Omental fat pad (tissue), 4 donors: ENCODE results near the gene MYMX. TPM values are rescaled to one million over a fixed set of nuclear protein-coding genes. Genes with fewer than 3 reads are reported as not detected.
"Not testable (repeated sequence)": the region's sequence is repeated elsewhere in the genome, so short reads cannot be mapped to it uniquely, and the experiment has no call there.

Source experiments
- ATAC-seq: fragments of 150-250 bp; one replicate; pipeline ENCODE4 v1.9.1; 2016; ENCODE audit warnings: mild to moderate bottlenecking, moderate library complexity; ENCODE audit not compliant: low FRiP score
- DNase-seq: peaks from one replicate; pipeline ENCODE4 v3.0.0-alpha.2; 2019; ENCODE audit warnings: low spot score
- total RNA-seq, 4 donors: library from RNA; depleted of rRNA; stranded (reverse); fragments of >200 nt; gene quantifications; one replicate each; pipeline ENCODE4 v1.1.0, GENCODE V29; 2016
- TF ChIP-seq, protein P1 (sequence below), 3 donors: fragments of 450-650 bp; IDR thresholded peaks; one replicate each; pipeline ENCODE4 v1.5.1; 2016 to 2017; ENCODE audit warnings: antibody characterized with exemption in 3 of 3, mild to moderate bottlenecking in 3 of 3, moderate library complexity in 2 of 3

Gene MYMX
- total RNA-seq, 4 donors from 2014 or later: 1.9 to 15.8 (median 2.4) TPM; not detected in 1

DNA sequence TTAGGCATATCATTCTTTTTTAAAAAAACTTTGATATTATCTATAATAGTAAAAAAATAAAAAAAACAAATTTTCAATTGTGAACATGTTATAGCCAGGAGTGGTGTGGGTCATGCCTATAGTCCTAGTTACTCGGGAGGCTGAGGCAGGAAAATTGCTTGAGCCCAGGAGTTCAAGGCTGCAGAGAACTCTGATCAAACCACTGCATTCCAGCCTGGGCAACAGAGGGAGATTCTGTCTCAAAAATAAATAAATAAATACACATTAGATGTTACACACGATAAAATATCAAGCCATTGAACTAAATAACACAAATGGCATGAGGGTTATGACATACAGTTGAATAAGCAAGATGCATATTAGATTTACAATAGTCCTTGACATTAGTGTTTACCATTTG, 27.9 kb upstream of the MYMX start:
- ATAC-seq (no peak), DNase-seq (no peak)
- TF ChIP-seq, protein P1, sequence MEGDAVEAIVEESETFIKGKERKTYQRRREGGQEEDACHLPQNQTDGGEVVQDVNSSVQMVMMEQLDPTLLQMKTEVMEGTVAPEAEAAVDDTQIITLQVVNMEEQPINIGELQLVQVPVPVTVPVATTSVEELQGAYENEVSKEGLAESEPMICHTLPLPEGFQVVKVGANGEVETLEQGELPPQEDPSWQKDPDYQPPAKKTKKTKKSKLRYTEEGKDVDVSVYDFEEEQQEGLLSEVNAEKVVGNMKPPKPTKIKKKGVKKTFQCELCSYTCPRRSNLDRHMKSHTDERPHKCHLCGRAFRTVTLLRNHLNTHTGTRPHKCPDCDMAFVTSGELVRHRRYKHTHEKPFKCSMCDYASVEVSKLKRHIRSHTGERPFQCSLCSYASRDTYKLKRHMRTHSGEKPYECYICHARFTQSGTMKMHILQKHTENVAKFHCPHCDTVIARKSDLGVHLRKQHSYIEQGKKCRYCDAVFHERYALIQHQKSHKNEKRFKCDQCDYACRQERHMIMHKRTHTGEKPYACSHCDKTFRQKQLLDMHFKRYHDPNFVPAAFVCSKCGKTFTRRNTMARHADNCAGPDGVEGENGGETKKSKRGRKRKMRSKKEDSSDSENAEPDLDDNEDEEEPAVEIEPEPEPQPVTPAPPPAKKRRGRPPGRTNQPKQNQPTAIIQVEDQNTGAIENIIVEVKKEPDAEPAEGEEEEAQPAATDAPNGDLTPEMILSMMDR (IDR thresholded peaks at IDR 0.05): no peak

- DNase-seq (no peak), ATAC-seq (no peak)
- TF ChIP-seq, protein P1 (IDR thresholded peaks at IDR 0.05): no peak
Observed at GRCh38 chr6:44189257-44189656, 27.5 kb upstream of the MYMX start.

DNA sequence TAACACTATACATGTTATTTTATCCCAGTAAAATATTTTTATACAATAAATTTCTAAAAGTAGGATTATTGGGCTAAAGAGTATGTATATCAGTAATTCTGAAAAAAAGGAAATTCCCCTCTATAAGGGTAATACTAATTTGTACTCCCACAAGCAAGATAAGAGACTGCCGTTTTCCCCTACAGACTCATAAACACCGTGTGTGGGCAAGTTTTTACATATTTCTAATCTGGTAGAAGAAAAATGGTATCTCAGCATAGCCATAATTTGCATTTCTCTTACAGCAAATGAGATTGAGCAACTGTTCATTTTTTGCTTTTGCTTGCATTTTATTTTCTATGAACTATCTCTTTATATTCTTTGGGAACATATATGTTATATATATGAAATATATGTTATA, 26.0 kb upstream of the MYMX start:
- no peak for DNase-seq
- ATAC-seq: no peak
- TF ChIP-seq, protein P1 (IDR thresholded peaks at IDR 0.05): no peak

- DNase-seq (no peak), ATAC-seq (no peak)
- TF ChIP-seq, protein P1 (IDR thresholded peaks at IDR 0.05): no peak
Observed at GRCh38 chr6:44192428-44193041, 24.2 kb upstream of the MYMX start.

DNA sequence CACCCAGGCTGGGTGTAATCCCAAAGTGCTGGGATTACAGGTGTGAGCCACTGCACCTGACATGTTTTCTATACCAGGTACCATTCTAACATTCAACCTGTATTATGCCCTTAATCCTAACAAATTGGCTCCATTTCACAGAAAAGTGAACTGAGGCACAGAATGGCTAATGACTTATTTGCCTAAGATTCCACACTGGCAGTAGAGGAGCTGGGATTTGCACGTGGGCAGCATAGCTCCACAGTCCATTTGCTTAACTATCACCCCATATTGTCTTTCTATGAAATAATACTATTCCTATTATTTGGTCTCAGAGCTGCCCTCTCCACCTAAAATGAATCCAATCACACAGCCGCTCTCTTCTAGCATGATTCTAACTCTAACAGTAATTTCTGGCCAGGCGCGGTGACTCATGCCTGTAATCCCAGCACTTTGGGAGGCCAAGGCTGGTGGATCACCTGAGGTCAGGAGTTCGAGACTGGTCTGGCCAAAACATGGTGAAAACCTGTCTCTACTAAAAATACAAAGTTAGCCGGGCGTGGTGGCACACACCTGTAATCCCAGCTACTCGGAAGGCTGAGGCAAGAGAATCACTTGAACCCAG, 23.3 kb upstream of the MYMX start:
- ATAC-seq: no peak
- TF ChIP-seq, protein P1 (IDR thresholded peaks at IDR 0.05): no peak

GRCh38 chr6:44194326-44194725, 22.4 kb upstream of the MYMX start:
- no peak for ATAC-seq
- DNase-seq: no peak
- TF ChIP-seq, protein P1 (IDR thresholded peaks at IDR 0.05): no peak

More for the DNA sequence above, 23.3 kb upstream of the MYMX start:
- no peak for DNase-seq

- DNase-seq, ATAC-seq: not testable (repeated sequence)
Observed at GRCh38 chr6:44196351-44196750, 20.4 kb upstream of the MYMX start.
